ENCODE measurements around the gene CCL26. TPM values are rescaled to one million over a fixed set of nuclear protein-coding genes. Genes with fewer than 3 reads are reported as not detected.

The CCL26 gene
- total and polyA plus RNA-seq, 2 experiments from 2014 or later, result 3.0 to 18.4 TPM

DNA sequence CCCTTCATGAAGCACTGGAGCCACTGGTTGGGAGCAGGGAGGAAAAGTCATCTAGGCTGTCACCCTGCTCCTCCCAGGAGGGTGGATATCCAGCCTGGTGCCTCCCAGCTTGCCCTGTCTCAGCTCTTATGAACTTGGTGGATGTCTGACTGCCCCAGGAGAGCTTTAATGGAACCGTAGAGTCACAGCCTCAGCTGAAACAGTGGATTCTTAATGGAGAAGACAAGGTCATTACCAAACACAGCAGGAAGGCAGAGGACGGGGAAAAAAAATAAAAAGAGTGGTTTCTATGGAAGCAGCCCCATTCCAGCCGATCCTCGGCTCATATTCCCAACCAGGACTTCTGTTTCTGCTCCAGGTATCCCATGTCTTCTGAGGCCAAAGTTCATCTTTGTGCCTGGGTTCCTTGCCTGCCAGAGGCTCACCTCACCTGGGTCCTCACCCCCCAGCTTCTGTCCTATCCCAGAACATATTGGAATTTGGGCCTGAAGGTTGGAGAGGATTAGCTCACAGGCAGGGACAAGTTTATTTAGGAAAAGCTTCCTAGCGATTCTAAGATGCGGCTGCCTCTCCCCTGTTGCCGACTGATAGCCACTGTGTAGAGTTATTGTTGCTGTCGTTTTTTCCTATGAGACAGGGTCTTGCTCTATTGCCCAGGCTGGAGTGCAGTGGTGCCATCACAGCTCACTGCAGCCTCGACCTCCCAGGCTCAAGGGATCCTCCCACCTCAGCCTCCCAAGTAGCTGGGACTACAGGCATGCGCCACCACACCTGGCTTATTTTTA lies 15.6 kb downstream of the CCL26 start:
- Histone ChIP-seq H3K4me2 (no peak overlapping the region), H4K20me1 (replicated peaks; ENCODE audit: insufficient read depth) (no peaks in the 10 kb centered on the region), H3K4me1 (ENCODE audit: insufficient read depth) (no peaks in the 10 kb centered on the region), H3K4me3 (no peak overlapping the region), H3K79me2 (replicated peaks; ENCODE audit: insufficient read depth) (no peaks in the 10 kb centered on the region), H3K27ac (ENCODE audit: low read depth) (no peak overlapping the region), H3K9me2 (ENCODE audit: insufficient read depth) (no peaks in the 10 kb centered on the region), H3F3A (replicated peaks; ENCODE audit: low read depth) (no peaks in the 10 kb centered on the region), H3K36me3 (ENCODE audit: insufficient read depth) (no peaks in the 10 kb centered on the region), H2AFZ (peak overlapping the region; percentile 28; the same call in 1 of the 2 replicates), H3K27me3 (ENCODE audit: insufficient read depth) (no peaks in the 10 kb centered on the region)
- no peak for DNase-seq (ENCODE audit: low spot score)
- Mint-ChIP-seq H3K9me3 (peaks cover 2% of the 10 kb centered on the region; the same call in 2 of the 3 replicates), H3K36me3 (ENCODE audit: low read depth) (no peaks in the 10 kb centered on the region), H3K27me3 (ENCODE audit: insufficient read depth, low read depth, poor library complexity) (peaks cover 5% of the 10 kb centered on the region), H3K4me3 (no peak overlapping the region), H3K27ac (no peak overlapping the region), H3K4me1 (0 out of 3 replicates have a peak, but pooled peaks cover 2% of the 10 kb centered on the region)
- no peak for TF ChIP-seq NANOG (IDR thresholded peaks at IDR 0.05; ENCODE audit: borderline replicate concordance)
- no peak for ATAC-seq

GRCh38 chr7:75743455-75743859 lies 28.6 kb downstream of the CCL26 start:
- H3K36me3 Mint-ChIP-seq (ENCODE audit: low read depth), result no peaks in the 10 kb centered on the region
- H4K20me1 ChIP-seq (replicated peaks; ENCODE audit: insufficient read depth), result no peaks in the 10 kb centered on the region
- H3K9me3 Mint-ChIP-seq, result no peaks in the 10 kb centered on the region; the same call in 2 of the 3 replicates
- H3K9me2 ChIP-seq (ENCODE audit: insufficient read depth), result no peaks in the 10 kb centered on the region
- H3K36me3 ChIP-seq (ENCODE audit: insufficient read depth), result no peaks in the 10 kb centered on the region
- H3K4me2 ChIP-seq, result no peak overlapping the region
- H3K27me3 ChIP-seq (ENCODE audit: insufficient read depth), result 0 out of 2 replicates have a peak, but pooled peaks cover 4% of the 10 kb centered on the region
- H3K79me2 ChIP-seq (replicated peaks; ENCODE audit: insufficient read depth), result no peaks in the 10 kb centered on the region
- H3K4me3 ChIP-seq, result no peak overlapping the region
- H3K4me1 Mint-ChIP-seq, result peaks cover 8% of the 10 kb centered on the region
- H3K27ac ChIP-seq (ENCODE audit: low read depth), result no peak overlapping the region
- H3K4me1 ChIP-seq (ENCODE audit: insufficient read depth), result peaks cover 11% of the 10 kb centered on the region
- peaks cover 14% of the 10 kb centered on the region for H3K27me3 Mint-ChIP-seq (ENCODE audit: insufficient read depth, low read depth, poor library complexity)
- DNase-seq (ENCODE audit: low spot score), result no peak
- no peak overlapping the region for H2AFZ ChIP-seq
- H3K4me3 Mint-ChIP-seq, result no peak overlapping the region
- no peak overlapping the region for H3K27ac Mint-ChIP-seq
- no peak for ATAC-seq
- 0 out of 2 replicates have a peak, but pooled peaks cover 5% of the 10 kb centered on the region for H3F3A ChIP-seq (replicated peaks; ENCODE audit: low read depth)
- no peak for TF ChIP-seq STAT1 (IDR thresholded peaks at IDR 0.05; ENCODE audit: unreplicated experiment)
- no peak for TF ChIP-seq JUNB (IDR thresholded peaks at IDR 0.05; ENCODE audit: unreplicated experiment)
- TF ChIP-seq, protein P1, sequence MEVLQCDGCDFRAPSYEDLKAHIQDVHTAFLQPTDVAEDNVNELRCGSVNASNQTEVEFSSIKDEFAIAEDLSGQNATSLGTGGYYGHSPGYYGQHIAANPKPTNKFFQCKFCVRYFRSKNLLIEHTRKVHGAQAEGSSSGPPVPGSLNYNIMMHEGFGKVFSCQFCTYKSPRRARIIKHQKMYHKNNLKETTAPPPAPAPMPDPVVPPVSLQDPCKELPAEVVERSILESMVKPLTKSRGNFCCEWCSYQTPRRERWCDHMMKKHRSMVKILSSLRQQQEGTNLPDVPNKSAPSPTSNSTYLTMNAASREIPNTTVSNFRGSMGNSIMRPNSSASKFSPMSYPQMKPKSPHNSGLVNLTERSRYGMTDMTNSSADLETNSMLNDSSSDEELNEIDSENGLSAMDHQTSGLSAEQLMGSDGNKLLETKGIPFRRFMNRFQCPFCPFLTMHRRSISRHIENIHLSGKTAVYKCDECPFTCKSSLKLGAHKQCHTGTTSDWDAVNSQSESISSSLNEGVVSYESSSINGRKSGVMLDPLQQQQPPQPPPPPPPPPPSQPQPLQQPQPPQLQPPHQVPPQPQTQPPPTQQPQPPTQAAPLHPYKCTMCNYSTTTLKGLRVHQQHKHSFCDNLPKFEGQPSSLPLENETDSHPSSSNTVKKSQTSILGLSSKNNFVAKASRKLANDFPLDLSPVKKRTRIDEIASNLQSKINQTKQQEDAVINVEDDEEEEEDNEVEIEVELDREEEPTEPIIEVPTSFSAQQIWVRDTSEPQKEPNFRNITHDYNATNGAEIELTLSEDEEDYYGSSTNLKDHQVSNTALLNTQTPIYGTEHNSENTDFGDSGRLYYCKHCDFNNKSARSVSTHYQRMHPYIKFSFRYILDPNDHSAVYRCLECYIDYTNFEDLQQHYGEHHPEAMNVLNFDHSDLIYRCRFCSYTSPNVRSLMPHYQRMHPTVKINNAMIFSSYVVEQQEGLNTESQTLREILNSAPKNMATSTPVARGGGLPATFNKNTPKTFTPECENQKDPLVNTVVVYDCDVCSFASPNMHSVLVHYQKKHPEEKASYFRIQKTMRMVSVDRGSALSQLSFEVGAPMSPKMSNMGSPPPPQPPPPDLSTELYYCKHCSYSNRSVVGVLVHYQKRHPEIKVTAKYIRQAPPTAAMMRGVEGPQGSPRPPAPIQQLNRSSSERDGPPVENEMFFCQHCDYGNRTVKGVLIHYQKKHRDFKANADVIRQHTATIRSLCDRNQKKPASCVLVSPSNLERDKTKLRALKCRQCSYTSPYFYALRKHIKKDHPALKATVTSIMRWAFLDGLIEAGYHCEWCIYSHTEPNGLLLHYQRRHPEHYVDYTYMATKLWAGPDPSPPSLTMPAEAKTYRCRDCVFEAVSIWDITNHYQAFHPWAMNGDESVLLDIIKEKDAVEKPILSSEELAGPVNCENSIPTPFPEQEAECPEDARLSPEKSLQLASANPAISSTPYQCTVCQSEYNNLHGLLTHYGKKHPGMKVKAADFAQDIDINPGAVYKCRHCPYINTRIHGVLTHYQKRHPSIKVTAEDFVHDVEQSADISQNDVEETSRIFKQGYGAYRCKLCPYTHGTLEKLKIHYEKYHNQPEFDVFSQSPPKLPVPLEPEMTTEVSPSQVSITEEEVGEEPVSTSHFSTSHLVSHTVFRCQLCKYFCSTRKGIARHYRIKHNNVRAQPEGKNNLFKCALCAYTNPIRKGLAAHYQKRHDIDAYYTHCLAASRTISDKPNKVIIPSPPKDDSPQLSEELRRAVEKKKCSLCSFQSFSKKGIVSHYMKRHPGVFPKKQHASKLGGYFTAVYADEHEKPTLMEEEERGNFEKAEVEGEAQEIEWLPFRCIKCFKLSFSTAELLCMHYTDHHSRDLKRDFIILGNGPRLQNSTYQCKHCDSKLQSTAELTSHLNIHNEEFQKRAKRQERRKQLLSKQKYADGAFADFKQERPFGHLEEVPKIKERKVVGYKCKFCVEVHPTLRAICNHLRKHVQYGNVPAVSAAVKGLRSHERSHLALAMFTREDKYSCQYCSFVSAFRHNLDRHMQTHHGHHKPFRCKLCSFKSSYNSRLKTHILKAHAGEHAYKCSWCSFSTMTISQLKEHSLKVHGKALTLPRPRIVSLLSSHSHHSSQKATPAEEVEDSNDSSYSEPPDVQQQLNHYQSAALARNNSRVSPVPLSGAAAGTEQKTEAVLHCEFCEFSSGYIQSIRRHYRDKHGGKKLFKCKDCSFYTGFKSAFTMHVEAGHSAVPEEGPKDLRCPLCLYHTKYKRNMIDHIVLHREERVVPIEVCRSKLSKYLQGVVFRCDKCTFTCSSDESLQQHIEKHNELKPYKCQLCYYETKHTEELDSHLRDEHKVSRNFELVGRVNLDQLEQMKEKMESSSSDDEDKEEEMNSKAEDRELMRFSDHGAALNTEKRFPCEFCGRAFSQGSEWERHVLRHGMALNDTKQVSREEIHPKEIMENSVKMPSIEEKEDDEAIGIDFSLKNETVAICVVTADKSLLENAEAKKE (CRISPR knock-in tag; IDR thresholded peaks at IDR 0.05), result no peak
- no peak for TF ChIP-seq ZNF114 (CRISPR knock-in tag; IDR thresholded peaks at IDR 0.05)
- no peak for TF ChIP-seq CREB1 (CRISPR knock-in tag; IDR thresholded peaks at IDR 0.05; ENCODE audit: low read depth)
- no peak for TF ChIP-seq EZH2phosphoT487 (IDR thresholded peaks at IDR 0.05; ENCODE audit: unreplicated experiment)
- no peak for TF ChIP-seq REST (IDR thresholded peaks at IDR 0.05; ENCODE audit: unreplicated experiment)
- no peak for TF ChIP-seq POLR2AphosphoS5 (IDR thresholded peaks at IDR 0.05; ENCODE audit: low read depth)
- TF ChIP-seq EZH2 (IDR thresholded peaks at IDR 0.05; ENCODE audit: low read depth, unreplicated experiment), result no peak
- no peak for TF ChIP-seq NANOG (IDR thresholded peaks at IDR 0.05; ENCODE audit: borderline replicate concordance)

Data from GM23338 (cell line).